NCI-H2171 (cell line): Measurements from ENCODE around the gene ZNF446.
"Not testable (repeated sequence)": the region's sequence is repeated elsewhere in the genome, so short reads cannot be mapped to it uniquely, and the experiment has no call there.

ENCODE experiments used
- DNase-seq: peaks from one replicate; lab custom pipeline; 2025; lab: John Stamatoyannopoulos, UW

Gene ZNF446

GRCh38 chr19:58475714-58476497 is at the start of gene ZNF446:
ZNF446 (plus strand) TSS chr19:58476352; CDS start chr19:58477219, 867 bp downstream.
- DNase-seq = peak; percentile 96

- DNase-seq = no peak
These were observed 47.5 kb upstream of the ZNF446 start for GRCh38 chr19:58428617-58429016.

GRCh38 chr19:58429745-58430144 is 46.4 kb upstream of the ZNF446 start:
- no peak for DNase-seq

GRCh38 chr19:58434217-58434616 is 41.9 kb upstream of the ZNF446 start:
- DNase-seq = no peak

GRCh38 chr19:58439576-58440554 is 36.3 kb upstream of the ZNF446 start, which contains the start of gene ZNF132:
ZNF132 (minus strand) TSS chr19:58440153; CDS start chr19:58439821, 332 bp downstream.
- DNase-seq = peak; percentile 98

GRCh38 chr19:58440556-58440955 is 35.6 kb upstream of the ZNF446 start:
- no peak for DNase-seq

GRCh38 chr19:58442986-58443385 is 33.2 kb upstream of the ZNF446 start:
- not testable (repeated sequence) for DNase-seq

GRCh38 chr19:58448860-58449259 is 27.3 kb upstream of the ZNF446 start:
- not testable (repeated sequence) for DNase-seq

- not testable (repeated sequence) for DNase-seq
These were observed 26.2 kb upstream of the ZNF446 start for GRCh38 chr19:58449980-58450379.

GRCh38 chr19:58450856-58451357 is 25.2 kb upstream of the ZNF446 start:
- DNase-seq = no peak

- DNase-seq = peak; percentile 97
These were observed 24.6 kb upstream of the ZNF446 start, which contains the start of gene ZNF324B for GRCh38 chr19:58451358-58452101. ZNF324B (plus strand) TSS chr19:58451622; CDS start chr19:58453702, 2,080 bp downstream.

GRCh38 chr19:58453743-58454142 is 22.4 kb upstream of the ZNF446 start:
- no peak for DNase-seq

- no peak for DNase-seq
These were observed 20.8 kb upstream of the ZNF446 start for GRCh38 chr19:58455306-58455705.

GRCh38 chr19:58456111-58456510 is 20.0 kb upstream of the ZNF446 start:
- DNase-seq = no peak

GRCh38 chr19:58460039-58460438 is 16.1 kb upstream of the ZNF446 start:
- no peak for DNase-seq

GRCh38 chr19:58466089-58466759 is 9.9 kb upstream of the ZNF446 start:
- DNase-seq = no peak

GRCh38 chr19:58466760-58467589 is 9.2 kb upstream of the ZNF446 start, which contains the start of gene ZNF324:
ZNF324 (plus strand) TSS chr19:58467080; CDS start chr19:58469186, 2,106 bp downstream.
- peak; percentile 97 for DNase-seq

- DNase-seq = no peak
These were observed 7.8 kb upstream of the ZNF446 start for GRCh38 chr19:58468216-58468839.

GRCh38 chr19:58469241-58470013 is 6.7 kb upstream of the ZNF446 start:
- no peak for DNase-seq
